Measurements from ENCODE around the gene CA5A.

The CA5A gene

GRCh38 chr16:87961623-87962022, 25.3 kb upstream of the CA5A start:
- DNase-seq, result no peak

DNA sequence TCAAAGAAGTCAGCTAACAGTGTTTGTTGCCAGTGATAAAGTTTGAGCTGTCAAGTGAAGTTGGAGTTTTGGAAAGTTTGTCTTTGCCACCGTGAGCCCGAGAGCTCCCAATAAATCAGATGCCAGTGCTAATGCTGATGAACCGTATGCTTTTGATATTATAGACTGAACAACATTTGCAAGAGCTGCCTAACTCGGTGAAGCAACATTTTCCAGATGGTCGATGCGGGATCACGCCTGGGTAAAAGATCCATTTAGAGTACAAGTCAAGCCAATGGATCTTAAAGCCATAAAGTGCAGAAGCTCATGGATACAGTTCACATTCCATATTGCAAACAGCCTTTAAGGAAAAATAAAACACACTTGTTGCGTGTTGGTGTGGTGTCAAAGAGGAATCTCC, 24.5 kb upstream of the CA5A start:
- DNase-seq, result no peak

GRCh38 chr16:87960296-87960695, 24.0 kb upstream of the CA5A start:
- DNase-seq, result no peak

GRCh38 chr16:87959391-87959990, 23.2 kb upstream of the CA5A start:
- DNase-seq, result no peak

DNA sequence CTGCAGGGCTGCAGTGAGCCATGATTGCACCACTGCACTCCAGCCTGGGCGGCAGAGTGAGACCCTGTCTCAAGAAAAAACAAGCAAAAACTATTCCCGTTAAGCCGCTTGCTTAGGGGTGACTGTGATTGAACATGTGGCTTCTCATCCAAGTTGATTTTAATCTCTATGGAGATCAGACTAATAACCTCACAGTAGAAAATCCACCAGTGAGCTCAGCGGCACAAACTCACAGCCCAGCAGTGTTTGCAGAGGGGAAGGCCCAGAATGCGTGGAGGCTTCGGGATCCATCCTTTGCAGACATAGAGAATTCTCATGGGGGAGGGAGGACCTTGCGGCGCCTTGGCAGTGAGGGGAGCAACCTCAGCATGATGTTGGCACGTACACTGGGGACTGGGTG, 22.3 kb upstream of the CA5A start:
- DNase-seq, result no peak

- no peak for DNase-seq
Measured at GRCh38 chr16:87957296-87958094, 21.2 kb upstream of the CA5A start.

DNA sequence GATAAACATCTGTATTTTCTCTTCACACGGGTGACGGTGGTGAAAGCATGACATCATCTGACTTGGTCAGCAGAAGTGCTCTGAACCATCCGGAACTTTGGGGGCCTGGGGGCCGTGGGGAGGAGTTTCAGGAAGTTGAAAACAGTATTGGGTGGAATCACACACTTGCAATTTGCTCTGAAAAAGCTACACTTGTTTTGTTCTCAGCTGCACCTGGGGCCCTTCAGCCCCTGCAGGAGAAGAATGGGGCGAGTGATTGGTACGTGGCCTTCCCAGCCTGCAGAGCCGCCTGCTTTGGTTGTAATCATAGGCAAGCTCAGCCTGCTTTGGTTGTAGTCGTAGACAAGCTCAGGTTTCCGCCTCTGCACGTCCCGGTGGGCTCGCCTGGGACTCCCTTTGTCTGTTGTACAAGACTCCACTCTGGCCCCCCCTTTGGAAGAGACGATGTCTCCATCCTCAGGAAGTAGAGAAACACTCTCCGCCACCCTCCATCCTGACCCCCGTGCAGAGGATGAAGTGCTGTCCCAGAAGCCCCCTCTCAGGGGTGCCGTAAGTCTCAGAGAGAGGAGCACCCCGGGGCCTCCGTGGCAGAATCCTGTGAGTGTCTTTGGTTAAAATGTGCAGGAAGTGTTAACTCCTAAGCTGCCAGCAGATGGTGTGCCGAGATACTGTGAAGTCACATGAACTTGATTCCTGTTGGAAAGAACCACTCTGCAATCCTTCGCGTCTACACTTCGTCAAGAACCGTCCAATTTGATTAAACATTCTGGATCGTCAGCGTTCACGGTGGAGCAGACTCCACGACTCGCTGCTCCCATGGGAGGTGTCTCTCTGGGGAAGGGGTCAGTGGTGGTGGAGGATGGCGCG, 20.3 kb upstream of the CA5A start:
- peak; percentile 9 for DNase-seq

DNA sequence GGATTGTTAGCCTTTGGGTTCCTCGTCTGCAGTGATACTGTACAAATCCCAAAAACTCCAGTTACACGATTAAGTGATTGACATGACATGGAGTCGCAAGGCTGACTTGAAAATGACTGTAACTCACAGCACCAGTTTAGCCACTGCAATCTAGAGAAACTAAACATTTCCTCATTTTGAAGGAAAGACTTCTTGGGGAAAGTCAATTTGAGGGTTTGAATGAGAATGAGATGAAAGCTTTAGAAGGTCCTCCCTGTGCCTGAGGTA, 19.7 kb upstream of the CA5A start:
- no peak for DNase-seq

GRCh38 chr16:87955302-87956097, 19.2 kb upstream of the CA5A start:
- no peak for DNase-seq

DNA sequence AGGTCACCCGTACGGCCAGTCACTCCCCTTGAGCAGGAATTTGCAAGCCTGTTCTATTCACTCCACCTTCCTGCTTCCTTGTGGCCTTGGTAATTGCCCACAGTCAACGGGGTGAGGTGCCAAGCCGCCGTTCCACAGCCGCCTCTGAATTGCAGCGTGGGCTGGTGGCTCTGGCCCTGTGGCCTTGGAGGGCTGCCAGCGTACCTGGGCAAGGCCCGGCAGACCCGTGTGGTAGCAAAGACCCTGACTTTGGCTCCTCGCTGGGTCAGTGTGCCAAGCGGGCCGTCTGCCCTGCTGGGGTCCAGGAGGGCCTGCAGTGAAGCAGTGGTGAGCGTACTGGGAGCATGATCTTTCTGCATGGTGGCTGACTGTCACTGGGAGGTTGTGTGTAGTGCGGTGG, 18.5 kb upstream of the CA5A start:
- DNase-seq, result no peak

- DNase-seq, result no peak
Measured at GRCh38 chr16:87954361-87954760, 18.0 kb upstream of the CA5A start.

GRCh38 chr16:87953308-87954215, 17.2 kb upstream of the CA5A start:
- DNase-seq, result no peak

DNA sequence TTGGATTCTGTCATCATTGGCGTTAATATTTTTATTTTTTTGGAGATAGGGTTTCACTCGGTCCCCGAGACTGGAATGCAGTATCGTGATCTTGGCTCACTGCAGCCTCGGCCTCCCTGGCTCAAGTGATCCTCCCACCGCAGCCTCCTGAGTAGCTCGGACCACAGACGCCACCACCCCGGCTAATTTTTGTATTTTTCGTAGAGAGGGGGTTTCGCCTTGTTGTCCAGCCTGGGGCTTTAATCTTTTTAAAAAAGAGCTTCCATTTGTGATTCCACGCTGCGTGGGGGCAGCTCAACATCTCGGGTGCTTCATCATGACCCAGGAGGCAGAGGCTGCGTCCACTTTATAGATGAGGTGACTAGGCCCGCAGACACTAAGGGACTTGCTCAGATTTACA, 16.4 kb upstream of the CA5A start:
- DNase-seq, result no peak

DNA sequence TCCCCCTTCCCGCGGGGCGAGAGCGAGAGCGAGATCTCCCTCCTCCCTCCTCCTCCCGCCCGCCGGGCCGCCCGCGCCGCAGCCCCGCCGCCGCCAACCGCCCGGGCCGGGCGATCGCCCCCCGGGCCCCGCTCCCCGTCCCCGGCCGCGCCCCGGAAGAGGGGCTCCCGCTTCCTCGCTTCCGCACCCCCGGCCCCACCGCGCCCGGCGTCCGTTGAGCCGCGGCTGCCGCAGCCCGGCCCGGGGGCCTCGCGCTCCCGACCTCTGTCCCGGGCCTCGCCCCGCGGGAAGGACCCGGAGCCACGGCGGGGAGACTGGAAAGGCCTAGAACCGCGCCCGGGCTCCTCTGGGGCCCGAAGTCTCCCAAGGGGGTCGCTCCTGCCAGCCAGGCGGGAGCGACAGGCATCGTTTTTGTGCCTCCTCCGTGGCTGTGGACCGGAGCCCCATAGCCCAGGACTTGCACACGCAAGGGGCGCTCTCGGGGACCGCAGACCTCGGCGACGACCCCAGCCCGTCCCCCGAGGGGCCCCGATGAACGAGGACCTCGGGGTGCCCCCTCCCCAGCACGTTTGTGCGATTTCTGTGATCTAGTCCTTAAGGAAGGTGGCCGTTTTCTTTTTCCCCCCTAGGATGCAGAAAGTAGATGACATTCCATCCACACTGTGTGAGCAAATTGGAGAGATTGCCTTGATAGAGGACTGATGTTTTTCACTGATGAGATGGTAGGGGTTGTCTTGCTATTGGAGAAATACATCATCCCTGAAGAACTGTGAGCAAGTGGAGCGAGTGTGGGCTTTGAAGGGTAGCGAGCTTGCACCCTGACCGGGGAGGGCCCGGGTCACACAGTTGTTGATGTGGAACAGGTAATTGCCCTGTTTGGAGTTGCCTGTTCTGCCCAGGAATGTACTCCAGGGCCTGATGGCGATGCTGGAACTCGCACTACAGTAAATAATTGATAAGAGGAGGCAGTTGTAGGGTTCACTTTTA, 15.5 kb upstream of the CA5A start:
- no peak for DNase-seq

- peak; percentile 94 for DNase-seq
Measured at GRCh38 chr16:87950765-87951551, 14.6 kb upstream of the CA5A start, which contains the start of gene BANP. Gene BANP (plus strand): TSS chr16:87951434. CDS start chr16:87975116, 23,682 bp downstream.

- DNase-seq, result no peak
Measured at GRCh38 chr16:87949071-87949744, 12.9 kb upstream of the CA5A start.

DNA sequence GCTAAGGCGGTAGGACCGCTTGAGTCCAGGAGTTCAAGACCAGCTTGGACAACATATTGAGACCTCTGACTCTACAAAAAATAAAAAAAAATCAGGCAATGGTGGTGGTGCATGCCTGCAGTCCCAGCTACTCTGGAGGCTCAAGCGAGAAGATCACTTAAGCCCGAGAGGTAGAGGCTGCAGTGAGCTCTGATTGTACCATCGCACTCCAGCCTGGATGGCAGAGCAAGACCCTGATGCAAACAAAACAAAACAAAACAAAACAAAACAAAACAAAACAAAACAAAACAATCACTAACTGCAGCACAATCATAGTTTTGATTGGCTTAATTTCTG, 12.4 kb upstream of the CA5A start:
- DNase-seq, result no peak

- DNase-seq, result no peak
Measured at GRCh38 chr16:87948119-87948545, 11.8 kb upstream of the CA5A start.

DNA sequence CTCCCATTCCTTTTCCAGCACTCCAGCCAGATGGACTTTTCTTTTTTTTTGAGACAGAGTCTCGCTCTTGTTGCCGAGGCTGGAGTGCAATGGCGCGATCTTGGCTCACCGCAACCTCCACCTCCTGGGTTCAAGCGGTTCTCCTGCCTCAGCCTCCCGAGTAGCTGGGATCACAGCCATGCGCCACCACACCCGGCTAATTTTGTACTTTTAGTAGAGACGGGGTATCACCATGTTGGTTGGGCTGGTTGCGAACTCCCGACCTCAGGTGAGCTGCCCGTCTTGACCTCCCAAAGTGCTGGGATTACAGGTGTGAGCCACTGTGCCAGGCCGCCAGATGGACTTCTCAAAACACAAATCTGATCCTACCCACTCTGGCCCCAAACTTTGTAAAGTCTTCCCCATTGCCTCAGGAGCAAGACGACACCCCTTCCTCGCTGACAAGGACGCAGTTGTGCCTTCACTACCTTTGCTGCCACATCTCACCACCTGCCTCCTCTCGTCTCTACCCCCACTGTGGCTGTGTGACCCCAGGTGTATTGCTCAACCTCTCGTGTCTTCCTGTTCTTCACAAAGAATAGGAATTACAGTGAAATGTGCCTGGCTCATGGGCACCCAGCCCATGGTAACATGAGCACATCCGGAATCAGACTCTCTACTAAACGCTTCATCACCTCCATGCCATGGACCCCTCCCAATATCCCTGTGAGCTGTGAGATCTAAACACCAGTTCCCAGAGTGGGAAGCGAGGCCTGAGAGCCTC, 11.2 kb upstream of the CA5A start:
- DNase-seq, result no peak

Measured in amniotic stem cell (primary cell).